H1 (cell line): ENCODE measurements around the gene MRPS24. TPM values are rescaled to one million over a fixed set of nuclear protein-coding genes. Genes with fewer than 3 reads are reported as not detected.
A peak's percentile ranks its signal among the peaks of the same experiment; 100 is the strongest.

Experiments
- ASH2L ChIP-seq: fragments of 200-600, 300-600 bp; sonication (generic); IDR thresholded peaks from one replicate; pipeline ENCODE4 v1.7.1; 2017; ENCODE audit warnings: low read length
- BCL11A ChIP-seq, 2 experiments: IDR thresholded peaks; one replicate each; pipeline ENCODE4 v1.6.1; 2011; ENCODE audit warnings: low read depth in 2 of 2, low read length in 2 of 2, mild to moderate bottlenecking in 2 of 2
- CBX5 ChIP-seq: fragments of 300-800, 300-1000 bp; sonication (generic); IDR thresholded peaks from 2 replicates; pipeline ENCODE4 v1.7.1; 2016; ENCODE audit warnings: antibody characterized with exemption, low read length, low read depth
- CREB1 ChIP-seq: IDR thresholded peaks from 2 replicates; pipeline ENCODE4 v1.6.1; 2012; ENCODE audit warnings: inconsistent platforms
- CTBP2 ChIP-seq: IDR thresholded peaks from 2 replicates; pipeline ENCODE4 v1.7.0; 2011; ENCODE audit warnings: borderline replicate concordance, mild to moderate bottlenecking, moderate library complexity, mixed read lengths, low read length; ENCODE audit not compliant: insufficient read depth, insufficient read length
- CTCF ChIP-seq, 3 experiments: IDR thresholded peaks; 1 replicate in 2 of 3; 2 replicates in 1 of 3; pipeline versions ENCODE4 v1.5.1 to v1.6.1; 2011; ENCODE audit warnings: low read length in 3 of 3, mild to moderate bottlenecking in 3 of 3, inconsistent platforms in 2 of 3, low read depth in 1 of 3, moderate library complexity in 1 of 3; ENCODE audit not compliant: insufficient read depth in 1 of 3; ENCODE audit errors: control extremely low read depth in 1 of 3
- EGR1 ChIP-seq: IDR thresholded peaks from 2 replicates; pipeline ENCODE4 v1.6.1; 2011; ENCODE audit warnings: low read depth, low read length, borderline replicate concordance
- EZH2 ChIP-seq: fragments of 200-600 bp; sonication (generic); IDR thresholded peaks from 2 replicates; pipeline ENCODE4 v1.7.1; 2012; ENCODE audit warnings: low read depth, mild to moderate bottlenecking, moderate library complexity, low read length, inconsistent platforms; ENCODE audit not compliant: severe bottlenecking
- FOSL1 ChIP-seq: IDR thresholded peaks from 2 replicates; pipeline ENCODE4 v1.6.1; 2011; ENCODE audit warnings: mild to moderate bottlenecking, low read depth, low read length, moderate library complexity; ENCODE audit not compliant: insufficient read depth
- KDM5A ChIP-seq: fragments of 200-600 bp; IDR thresholded peaks from 2 replicates; pipeline ENCODE4 v1.7.1; 2012; ENCODE audit warnings: mild to moderate bottlenecking, low read length, inconsistent platforms, mixed read lengths
- PHF8 ChIP-seq: fragments of 200-600 bp; sonication (generic); conservative IDR thresholded peaks from 2 replicates; pipeline ENCODE4 v1.7.1; 2012; ENCODE audit warnings: low read depth, mild to moderate bottlenecking, inconsistent platforms, low read length, moderate library complexity
- POLR2A ChIP-seq, 2 experiments: IDR thresholded peaks; 1 replicate in 1 of 2; 2 replicates in 1 of 2; pipeline ENCODE4 v1.6.1; 2011; ENCODE audit warnings: low read depth in 2 of 2, low read length in 2 of 2, mild to moderate bottlenecking in 2 of 2; ENCODE audit errors: control extremely low read depth in 1 of 2
- RFX5 ChIP-seq: IDR thresholded peaks from 2 replicates; pipeline ENCODE4 v1.6.1; 2011; ENCODE audit warnings: low read depth, low read length, improper control_type of control experiment, borderline replicate concordance
- RXRA ChIP-seq: IDR thresholded peaks from 2 replicates; pipeline ENCODE4 v1.6.1; 2011; ENCODE audit warnings: low read depth, mild to moderate bottlenecking, low read length, moderate library complexity; ENCODE audit not compliant: insufficient read depth
- SAP30 ChIP-seq: fragments of 300-600 bp; sonication (generic); IDR thresholded peaks from 2 replicates; pipeline ENCODE4 v1.7.1; 2012; ENCODE audit warnings: low read length, moderate library complexity, mild to moderate bottlenecking, inconsistent platforms; ENCODE audit not compliant: insufficient read depth, insufficient replicate concordance
- SP4 ChIP-seq: IDR thresholded peaks from 2 replicates; pipeline ENCODE4 v1.6.1; 2012; ENCODE audit warnings: low read length, inconsistent platforms
- SRF ChIP-seq: IDR thresholded peaks from 2 replicates; pipeline ENCODE4 v1.6.1; 2011; ENCODE audit warnings: mild to moderate bottlenecking, low read depth, low read length, moderate library complexity
- TAF7 ChIP-seq: optimal IDR thresholded peaks from 2 replicates; pipeline ENCODE3; 2011; ENCODE audit warnings: low read depth, mild to moderate bottlenecking, inconsistent platforms, low read length, moderate library complexity, borderline replicate concordance
- TEAD4 ChIP-seq: IDR thresholded peaks from 2 replicates; pipeline ENCODE4 v1.6.1; 2012; ENCODE audit warnings: low read depth, low read length, inconsistent platforms, mixed read lengths
- USF2 ChIP-seq: IDR thresholded peaks from 2 replicates; pipeline ENCODE4 v1.6.1; 2011; ENCODE audit warnings: low read length, improper control_type of control experiment
- YY1 ChIP-seq: IDR thresholded peaks from 2 replicates; pipeline ENCODE4 v1.6.1; 2011; ENCODE audit warnings: low read depth, mild to moderate bottlenecking, low read length
- polyA plus RNA-seq, 7 experiments: library from polyadenylated mRNA; depleted of rRNA in 3 of 7; stranded (reverse) in 5 of 7; unstranded in 2 of 7; fragments of >200 nt in 5 of 7; fragments of 200-250 nt in 2 of 7; gene quantifications; 1 replicate in 5 of 7; 2 replicates in 1 of 7; 4 replicates in 1 of 7; pipeline versions ENCODE4 v1.2.1 to v1.2.3, GENCODE V29; 2011 to 2013; ENCODE audit warnings: missing spikeins in 2 of 7, mixed read lengths in 2 of 7
- total RNA-seq: library from RNA; stranded (reverse); fragmentation: NEBNext Ultra II Directional; extraction: Animal tissue kit (Norgen Biotek cat#: 25700); gene quantifications from 2 replicates; pipeline ENCODE4 v1.2.1, GENCODE V29; 2021

MRPS24 gene
- total and polyA plus RNA-seq, 2 of the 8 experiments (the other 6 are each of a cell fraction or from before 2014, with no cell fraction given) = 133 to 347 TPM

GRCh38 chr7:43869006-43869866 lies at the start of gene MRPS24 (continued):
- TF ChIP-seq CTBP2 (no peak), TEAD4 (0 out of 2 replicates have a peak, but pooled peaks have one; percentile 25), POLR2A (IDR thresholded peaks at IDR 0.05; ENCODE audit: control extremely low read depth in 1 of 2, low read depth in 2 of 2, low read length in 2 of 2) (peak; percentile 85 to 95), RFX5 (no peak), EZH2 (no peak), FOSL1 (no peak), CTCF (IDR thresholded peaks at IDR 0.05; ENCODE audit: control extremely low read depth in 1 of 3, insufficient read depth in 1 of 3, low read depth in 1 of 3, low read length in 3 of 3) (no peak), RXRA (no peak), BCL11A (IDR thresholded peaks at IDR 0.05; ENCODE audit: low read depth in 2 of 2, low read length in 2 of 2) (no peak), SRF (no peak), PHF8 (peak; percentile 98), SP4 (no peak), TAF7 (peak; percentile 93), YY1 (peak; percentile 98), KDM5A (peak; percentile 59; the same call in 1 of the 2 replicates), USF2 (no peak), CREB1 (peak; percentile 81), CBX5 (no peak), EGR1 (no peak), SAP30 (peak; percentile 66), ASH2L (peak; percentile 74)
